K562 (cell line): Measurements from ENCODE around the gene SLC6A9. TPM values are rescaled to one million over a fixed set of nuclear protein-coding genes. Genes with fewer than 3 reads are reported as not detected.

Experiments
- ARID2 ChIP-seq: fragments of 450-650 bp; IDR thresholded peaks from 2 replicates; pipeline ENCODE4 v1.6.1; 2017; ENCODE audit warnings: antibody characterized with exemption, mild to moderate bottlenecking
- EGR1 ChIP-seq: fragments of 450-650 bp; conservative IDR thresholded peaks from 2 replicates; pipeline ENCODE4 v1.6.1; 2017; ENCODE audit warnings: mild to moderate bottlenecking
- KDM2B ChIP-seq: fragments of 250-450 bp; sonication (Bioruptor Pico); IDR thresholded peaks from 2 replicates; pipeline ENCODE4 v1.8.0; 2021; ENCODE audit warnings: mild to moderate bottlenecking, moderate library complexity
- KHSRP ChIP-seq: fragments of 450-650 bp; IDR thresholded peaks from 2 replicates; pipeline ENCODE4 v1.6.1; 2017
- MAFG ChIP-seq: fragments of 450-650 bp; conservative IDR thresholded peaks from 2 replicates; pipeline ENCODE4 v1.6.1; 2016; ENCODE audit warnings: missing genetic modification characterization, missing compliant biosample characterization
- MYC ChIP-seq, 2 experiments: fragments of 250-450 bp in 1 of 2; sonication (Bioruptor Pico) in 1 of 2; IDR thresholded peaks; 2 replicates each; pipeline versions ENCODE4 v1.5.1 to v1.6.1; 2012 to 2021; ENCODE audit warnings: low read depth in 2 of 2, borderline replicate concordance in 1 of 2, improper control_type of control experiment in 1 of 2, low read length in 1 of 2, mild to moderate bottlenecking in 1 of 2, moderate library complexity in 1 of 2
- NR3C1 ChIP-seq: sonication (generic); formaldehyde crosslinking; IDR thresholded peaks from 2 replicates; pipeline ENCODE4 v1.8.1; 2022; ENCODE audit warnings: missing genetic modification reagents
- RUNX1 ChIP-seq: sonication (generic); IDR thresholded peaks from 2 replicates; pipeline ENCODE4 v1.6.1; 2016; ENCODE audit warnings: antibody characterized with exemption, low read depth
- ZNF324 ChIP-seq: fragments of 250-450 bp; sonication (Bioruptor Pico); IDR thresholded peaks from 2 replicates; pipeline ENCODE4 v1.4.0; 2020; ENCODE audit warnings: mild to moderate bottlenecking
- ZNF76 ChIP-seq: fragments of 250-450 bp; sonication (Bioruptor Pico); IDR thresholded peaks from 2 replicates; pipeline ENCODE4 v1.4.0; 2020; ENCODE audit warnings: mild to moderate bottlenecking, moderate library complexity, borderline replicate concordance
- polyA plus RNA-seq, 8 experiments: library from polyadenylated mRNA; depleted of rRNA in 4 of 8; stranded (reverse) in 5 of 8; unstranded in 3 of 8; fragments of >200 nt; fragmentation: Nextera tagmentation in 2 of 8; fragmentation: Illumina TruSeq in 1 of 8; extraction: Ambion mirVana in 2 of 8; extraction: Trizol in 1 of 8; gene quantifications; 2 replicates each; pipeline versions ENCODE4 v1.2.1 to v1.2.3, GENCODE V29; 2011 to 2014; ENCODE audit warnings: inconsistent platforms in 1 of 8, missing spikeins in 1 of 8
- total RNA-seq, 7 experiments: library from RNA; depleted of rRNA in 6 of 7; stranded (reverse); fragments of >200 nt in 6 of 7; fragmentation: Illumina TruSeq in 2 of 7; extraction: Trizol in 2 of 7; gene quantifications; 2 replicates each; pipeline versions ENCODE4 v1.2.1 to v1.2.3, GENCODE V29; 2011 to 2021; ENCODE audit warnings: low replicate concordance in 1 of 7
- TF ChIP-seq, protein P1 (sequence below): sonication (generic); formaldehyde crosslinking; IDR thresholded peaks from 2 replicates; pipeline ENCODE4 v1.8.1; 2023; ENCODE audit warnings: missing genetic modification reagents, mild to moderate bottlenecking, borderline replicate concordance
- TF ChIP-seq, protein P2 (sequence below), 2 experiments: fragments of 450-650 bp; IDR thresholded peaks; 2 replicates each; pipeline ENCODE4 v1.6.1; 2018; ENCODE audit warnings: mild to moderate bottlenecking in 2 of 2, low read depth in 1 of 2; ENCODE audit not compliant: partially characterized antibody in 2 of 2
- TF ChIP-seq, protein P3 (sequence below): fragments of 200-800 bp; sonication (Bioruptor generic); IDR thresholded peaks from 2 replicates; pipeline ENCODE4 v1.6.1; 2016; ENCODE audit warnings: missing genetic modification characterization, missing compliant biosample characterization

SLC6A9 gene
- total and polyA plus RNA-seq, 9 of the 15 experiments (the other 6 are each of a cell fraction or from before 2014, with no cell fraction given), result 0.17 to 18.7 (median 2.9) TPM

DNA sequence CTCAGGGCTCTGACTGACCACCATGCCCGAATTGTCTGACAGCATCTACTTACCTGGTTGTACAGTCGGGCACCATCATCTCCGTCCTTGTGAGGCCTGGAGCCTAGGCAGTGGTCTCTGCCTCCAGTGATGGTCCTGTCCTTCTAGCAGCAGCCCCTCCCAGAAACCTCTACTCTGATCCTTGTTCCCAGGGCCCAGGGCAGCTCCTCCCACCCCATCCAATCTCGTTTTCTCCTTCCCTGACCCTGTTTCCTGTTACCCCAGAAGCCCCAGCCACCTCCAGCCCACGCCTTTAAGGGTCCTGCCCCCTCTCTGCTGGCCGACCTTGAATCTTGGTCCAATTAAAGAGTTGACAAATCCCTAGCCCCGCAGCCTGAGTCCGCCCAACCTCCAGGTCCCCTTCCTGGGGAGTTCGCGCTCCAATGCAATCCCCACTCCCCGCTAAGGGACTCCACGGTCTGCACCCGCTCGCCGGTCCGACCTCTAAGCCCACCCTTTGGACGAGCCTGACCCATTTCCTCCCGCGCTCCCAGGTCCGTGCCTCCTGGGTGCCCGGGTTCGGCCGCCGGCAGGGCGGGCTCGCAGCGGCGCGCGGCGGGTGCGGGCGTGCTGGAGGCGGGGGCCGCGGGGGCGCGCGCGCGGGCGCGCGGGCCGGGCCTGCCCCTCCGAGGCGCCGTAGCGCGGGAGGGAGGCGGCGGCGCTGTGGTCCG is 52.6 kb downstream of the SLC6A9 start, which contains the start of gene B4GALT2 (continued):
- TF ChIP-seq, protein P1, sequence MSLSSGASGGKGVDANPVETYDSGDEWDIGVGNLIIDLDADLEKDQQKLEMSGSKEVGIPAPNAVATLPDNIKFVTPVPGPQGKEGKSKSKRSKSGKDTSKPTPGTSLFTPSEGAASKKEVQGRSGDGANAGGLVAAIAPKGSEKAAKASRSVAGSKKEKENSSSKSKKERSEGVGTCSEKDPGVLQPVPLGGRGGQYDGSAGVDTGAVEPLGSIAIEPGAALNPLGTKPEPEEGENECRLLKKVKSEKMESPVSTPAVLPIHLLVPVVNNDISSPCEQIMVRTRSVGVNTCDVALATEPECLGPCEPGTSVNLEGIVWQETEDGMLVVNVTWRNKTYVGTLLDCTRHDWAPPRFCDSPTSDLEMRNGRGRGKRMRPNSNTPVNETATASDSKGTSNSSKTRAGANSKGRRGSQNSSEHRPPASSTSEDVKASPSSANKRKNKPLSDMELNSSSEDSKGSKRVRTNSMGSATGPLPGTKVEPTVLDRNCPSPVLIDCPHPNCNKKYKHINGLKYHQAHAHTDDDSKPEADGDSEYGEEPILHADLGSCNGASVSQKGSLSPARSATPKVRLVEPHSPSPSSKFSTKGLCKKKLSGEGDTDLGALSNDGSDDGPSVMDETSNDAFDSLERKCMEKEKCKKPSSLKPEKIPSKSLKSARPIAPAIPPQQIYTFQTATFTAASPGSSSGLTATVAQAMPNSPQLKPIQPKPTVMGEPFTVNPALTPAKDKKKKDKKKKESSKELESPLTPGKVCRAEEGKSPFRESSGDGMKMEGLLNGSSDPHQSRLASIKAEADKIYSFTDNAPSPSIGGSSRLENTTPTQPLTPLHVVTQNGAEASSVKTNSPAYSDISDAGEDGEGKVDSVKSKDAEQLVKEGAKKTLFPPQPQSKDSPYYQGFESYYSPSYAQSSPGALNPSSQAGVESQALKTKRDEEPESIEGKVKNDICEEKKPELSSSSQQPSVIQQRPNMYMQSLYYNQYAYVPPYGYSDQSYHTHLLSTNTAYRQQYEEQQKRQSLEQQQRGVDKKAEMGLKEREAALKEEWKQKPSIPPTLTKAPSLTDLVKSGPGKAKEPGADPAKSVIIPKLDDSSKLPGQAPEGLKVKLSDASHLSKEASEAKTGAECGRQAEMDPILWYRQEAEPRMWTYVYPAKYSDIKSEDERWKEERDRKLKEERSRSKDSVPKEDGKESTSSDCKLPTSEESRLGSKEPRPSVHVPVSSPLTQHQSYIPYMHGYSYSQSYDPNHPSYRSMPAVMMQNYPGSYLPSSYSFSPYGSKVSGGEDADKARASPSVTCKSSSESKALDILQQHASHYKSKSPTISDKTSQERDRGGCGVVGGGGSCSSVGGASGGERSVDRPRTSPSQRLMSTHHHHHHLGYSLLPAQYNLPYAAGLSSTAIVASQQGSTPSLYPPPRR (CRISPR knock-in tag), result no peak
- TF ChIP-seq ZNF324 (CRISPR knock-in tag) (no peak), KHSRP (no peak), ZNF76 (CRISPR knock-in tag) (no peak), EGR1 (peak; percentile 67), NR3C1 (no peak), MYC (IDR thresholded peaks at IDR 0.05; ENCODE audit: low read depth, low read length) (no peak), MYC (CRISPR knock-in tag; IDR thresholded peaks at IDR 0.05; ENCODE audit: borderline replicate concordance, low read depth) (0 out of 2 replicates have a peak, but pooled peaks have one; percentile 41), KDM2B (CRISPR knock-in tag) (peak; percentile 93), ARID2 (no peak), MAFG (tag) (no peak), RUNX1 (0 out of 2 replicates have a peak, but pooled peaks have one; percentile 69)
- TF ChIP-seq, protein P2, sequence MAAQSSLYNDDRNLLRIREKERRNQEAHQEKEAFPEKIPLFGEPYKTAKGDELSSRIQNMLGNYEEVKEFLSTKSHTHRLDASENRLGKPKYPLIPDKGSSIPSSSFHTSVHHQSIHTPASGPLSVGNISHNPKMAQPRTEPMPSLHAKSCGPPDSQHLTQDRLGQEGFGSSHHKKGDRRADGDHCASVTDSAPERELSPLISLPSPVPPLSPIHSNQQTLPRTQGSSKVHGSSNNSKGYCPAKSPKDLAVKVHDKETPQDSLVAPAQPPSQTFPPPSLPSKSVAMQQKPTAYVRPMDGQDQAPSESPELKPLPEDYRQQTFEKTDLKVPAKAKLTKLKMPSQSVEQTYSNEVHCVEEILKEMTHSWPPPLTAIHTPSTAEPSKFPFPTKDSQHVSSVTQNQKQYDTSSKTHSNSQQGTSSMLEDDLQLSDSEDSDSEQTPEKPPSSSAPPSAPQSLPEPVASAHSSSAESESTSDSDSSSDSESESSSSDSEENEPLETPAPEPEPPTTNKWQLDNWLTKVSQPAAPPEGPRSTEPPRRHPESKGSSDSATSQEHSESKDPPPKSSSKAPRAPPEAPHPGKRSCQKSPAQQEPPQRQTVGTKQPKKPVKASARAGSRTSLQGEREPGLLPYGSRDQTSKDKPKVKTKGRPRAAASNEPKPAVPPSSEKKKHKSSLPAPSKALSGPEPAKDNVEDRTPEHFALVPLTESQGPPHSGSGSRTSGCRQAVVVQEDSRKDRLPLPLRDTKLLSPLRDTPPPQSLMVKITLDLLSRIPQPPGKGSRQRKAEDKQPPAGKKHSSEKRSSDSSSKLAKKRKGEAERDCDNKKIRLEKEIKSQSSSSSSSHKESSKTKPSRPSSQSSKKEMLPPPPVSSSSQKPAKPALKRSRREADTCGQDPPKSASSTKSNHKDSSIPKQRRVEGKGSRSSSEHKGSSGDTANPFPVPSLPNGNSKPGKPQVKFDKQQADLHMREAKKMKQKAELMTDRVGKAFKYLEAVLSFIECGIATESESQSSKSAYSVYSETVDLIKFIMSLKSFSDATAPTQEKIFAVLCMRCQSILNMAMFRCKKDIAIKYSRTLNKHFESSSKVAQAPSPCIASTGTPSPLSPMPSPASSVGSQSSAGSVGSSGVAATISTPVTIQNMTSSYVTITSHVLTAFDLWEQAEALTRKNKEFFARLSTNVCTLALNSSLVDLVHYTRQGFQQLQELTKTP (IDR thresholded peaks at IDR 0.05; ENCODE audit: low read depth in 1 of 2, partially characterized antibody in 2 of 2), result no peak
- TF ChIP-seq, protein P3, sequence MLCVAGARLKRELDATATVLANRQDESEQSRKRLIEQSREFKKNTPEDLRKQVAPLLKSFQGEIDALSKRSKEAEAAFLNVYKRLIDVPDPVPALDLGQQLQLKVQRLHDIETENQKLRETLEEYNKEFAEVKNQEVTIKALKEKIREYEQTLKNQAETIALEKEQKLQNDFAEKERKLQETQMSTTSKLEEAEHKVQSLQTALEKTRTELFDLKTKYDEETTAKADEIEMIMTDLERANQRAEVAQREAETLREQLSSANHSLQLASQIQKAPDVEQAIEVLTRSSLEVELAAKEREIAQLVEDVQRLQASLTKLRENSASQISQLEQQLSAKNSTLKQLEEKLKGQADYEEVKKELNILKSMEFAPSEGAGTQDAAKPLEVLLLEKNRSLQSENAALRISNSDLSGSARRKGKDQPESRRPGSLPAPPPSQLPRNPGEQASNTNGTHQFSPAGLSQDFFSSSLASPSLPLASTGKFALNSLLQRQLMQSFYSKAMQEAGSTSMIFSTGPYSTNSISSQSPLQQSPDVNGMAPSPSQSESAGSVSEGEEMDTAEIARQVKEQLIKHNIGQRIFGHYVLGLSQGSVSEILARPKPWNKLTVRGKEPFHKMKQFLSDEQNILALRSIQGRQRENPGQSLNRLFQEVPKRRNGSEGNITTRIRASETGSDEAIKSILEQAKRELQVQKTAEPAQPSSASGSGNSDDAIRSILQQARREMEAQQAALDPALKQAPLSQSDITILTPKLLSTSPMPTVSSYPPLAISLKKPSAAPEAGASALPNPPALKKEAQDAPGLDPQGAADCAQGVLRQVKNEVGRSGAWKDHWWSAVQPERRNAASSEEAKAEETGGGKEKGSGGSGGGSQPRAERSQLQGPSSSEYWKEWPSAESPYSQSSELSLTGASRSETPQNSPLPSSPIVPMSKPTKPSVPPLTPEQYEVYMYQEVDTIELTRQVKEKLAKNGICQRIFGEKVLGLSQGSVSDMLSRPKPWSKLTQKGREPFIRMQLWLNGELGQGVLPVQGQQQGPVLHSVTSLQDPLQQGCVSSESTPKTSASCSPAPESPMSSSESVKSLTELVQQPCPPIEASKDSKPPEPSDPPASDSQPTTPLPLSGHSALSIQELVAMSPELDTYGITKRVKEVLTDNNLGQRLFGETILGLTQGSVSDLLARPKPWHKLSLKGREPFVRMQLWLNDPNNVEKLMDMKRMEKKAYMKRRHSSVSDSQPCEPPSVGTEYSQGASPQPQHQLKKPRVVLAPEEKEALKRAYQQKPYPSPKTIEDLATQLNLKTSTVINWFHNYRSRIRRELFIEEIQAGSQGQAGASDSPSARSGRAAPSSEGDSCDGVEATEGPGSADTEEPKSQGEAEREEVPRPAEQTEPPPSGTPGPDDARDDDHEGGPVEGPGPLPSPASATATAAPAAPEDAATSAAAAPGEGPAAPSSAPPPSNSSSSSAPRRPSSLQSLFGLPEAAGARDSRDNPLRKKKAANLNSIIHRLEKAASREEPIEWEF, result no peak
